SK-N-DZ (cell line): ENCODE results near the gene TUBG2.

ENCODE experiments used
- DNase-seq: peaks from one replicate; pipeline ENCODE4 v3.0.0-alpha.2; 2015; ENCODE audit warnings: low spot score
- small RNA-seq, 2 experiments: library from RNA; depleted of rRNA; stranded (forward); fragments of <200 nt; gene quantifications; one replicate each; pipeline ENCODE3, GENCODE V24; 2014

TUBG2 gene

GRCh38 chr17:42695500-42695899, 36.4 kb downstream of the TUBG2 start:
- no peak for DNase-seq

GRCh38 chr17:42697108-42697811, 38.2 kb downstream of the TUBG2 start:
- peak; percentile 7 for DNase-seq

- DNase-seq: no peak
Observed at GRCh38 chr17:42698736-42699414, 39.8 kb downstream of the TUBG2 start.

- no peak for DNase-seq
Observed at GRCh38 chr17:42699415-42699740, 40.3 kb downstream of the TUBG2 start.

- no peak for DNase-seq
Observed at GRCh38 chr17:42700586-42701289, 41.7 kb downstream of the TUBG2 start.

- DNase-seq: no peak
Observed at GRCh38 chr17:42702446-42702845, 43.4 kb downstream of the TUBG2 start.

GRCh38 chr17:42704490-42704836, 45.4 kb downstream of the TUBG2 start:
- DNase-seq: no peak

- DNase-seq: no peak
Observed at GRCh38 chr17:42704837-42705494, 45.9 kb downstream of the TUBG2 start.

GRCh38 chr17:42706732-42707131, 47.6 kb downstream of the TUBG2 start:
- no peak for DNase-seq

GRCh38 chr17:42708588-42708987, 49.5 kb downstream of the TUBG2 start:
- no peak for DNase-seq

GRCh38 chr17:42709561-42709960, 50.5 kb downstream of the TUBG2 start:
- no peak for DNase-seq

Small RNA genes within 50 kb of the gene (small RNA-seq; reads per million reads assigned to genes)
- 0 reads per million in 2 experiments for gene MIR6780A
